NOMO-1 treated with dmso at 0.1 percent for 144 hours (cell line): ENCODE data around the gene PYCARD.
"Not testable (repeated sequence)": the region's sequence is repeated elsewhere in the genome, so short reads cannot be mapped to it uniquely, and the experiment has no call there.

Experiments used
- DNase-seq: peaks from one replicate; lab custom pipeline; 2025; ENCODE audit not compliant: unreplicated experiment; lab: John Stamatoyannopoulos, UW

Gene PYCARD

DNA sequence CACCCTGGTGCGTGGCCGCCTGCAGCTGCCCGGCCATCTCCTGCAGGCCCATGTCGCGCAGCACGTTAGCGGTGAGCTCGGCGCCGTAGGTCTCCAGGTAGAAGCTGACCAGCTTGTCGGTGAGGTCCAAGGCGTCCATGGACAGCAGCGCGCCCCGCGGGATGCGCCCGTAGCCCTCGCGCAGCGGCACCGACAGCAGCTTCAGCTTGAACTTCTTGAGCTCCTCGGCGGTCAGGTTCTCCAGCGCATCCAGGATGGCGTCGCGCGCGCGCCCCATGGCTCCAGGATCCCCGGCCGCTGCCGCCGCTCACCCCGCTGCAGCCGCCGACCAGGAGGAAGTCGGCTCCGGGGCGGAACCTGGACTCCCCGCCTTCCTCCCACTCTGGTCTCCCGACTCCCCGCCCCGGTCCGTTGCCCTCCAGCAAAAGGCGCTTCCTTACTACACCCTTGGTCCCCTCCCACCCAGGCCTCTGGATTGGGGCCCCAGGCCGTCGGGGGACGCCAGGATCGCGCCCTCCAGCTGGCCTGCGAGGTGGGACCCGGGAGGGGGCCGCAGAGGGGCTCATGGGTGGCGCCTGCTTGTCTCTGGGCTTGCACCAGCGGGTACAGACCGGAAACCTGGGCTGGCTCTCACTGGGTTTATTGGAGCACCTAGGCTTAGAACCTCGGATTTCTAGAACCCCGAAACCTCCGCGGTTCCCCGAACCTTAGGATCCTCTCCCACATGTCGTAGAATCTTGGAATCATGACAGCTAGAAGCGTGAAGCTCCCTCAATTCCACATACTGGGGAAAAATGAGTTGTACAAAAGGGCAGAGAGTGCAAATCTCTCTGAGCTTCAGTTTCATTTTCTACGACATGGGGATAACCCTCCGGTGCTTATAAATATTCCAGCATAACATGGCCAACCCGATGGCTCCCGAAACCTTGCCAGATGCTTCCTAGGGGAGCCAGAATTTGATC, at the start of gene PYCARD:
Gene PYCARD, minus strand, starts transcription at position 347 of the 962 bp plus-strand sequence. Its CDS starts 70 bp downstream, at position 277.
- peak; percentile 84 for DNase-seq

DNA sequence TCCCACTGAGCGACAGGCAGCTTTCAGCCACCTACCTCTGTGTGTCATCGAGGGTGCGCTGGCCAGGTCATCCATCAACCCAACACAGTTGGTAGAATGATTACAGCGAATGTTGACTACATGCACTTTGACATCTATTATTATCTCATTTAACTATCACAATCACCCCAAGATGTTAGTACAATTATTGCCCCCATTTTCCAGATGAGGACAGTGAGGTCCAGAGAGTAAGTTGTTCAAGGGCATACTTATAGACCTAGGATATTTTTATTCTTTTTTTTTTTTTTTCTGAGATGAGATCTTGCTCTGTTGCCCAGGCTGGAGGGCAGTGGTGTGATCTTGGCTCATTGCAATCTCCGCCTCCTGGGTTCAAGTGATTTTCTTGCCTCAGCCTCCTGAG, 48.9 kb upstream of the PYCARD start:
- no peak for DNase-seq

DNA sequence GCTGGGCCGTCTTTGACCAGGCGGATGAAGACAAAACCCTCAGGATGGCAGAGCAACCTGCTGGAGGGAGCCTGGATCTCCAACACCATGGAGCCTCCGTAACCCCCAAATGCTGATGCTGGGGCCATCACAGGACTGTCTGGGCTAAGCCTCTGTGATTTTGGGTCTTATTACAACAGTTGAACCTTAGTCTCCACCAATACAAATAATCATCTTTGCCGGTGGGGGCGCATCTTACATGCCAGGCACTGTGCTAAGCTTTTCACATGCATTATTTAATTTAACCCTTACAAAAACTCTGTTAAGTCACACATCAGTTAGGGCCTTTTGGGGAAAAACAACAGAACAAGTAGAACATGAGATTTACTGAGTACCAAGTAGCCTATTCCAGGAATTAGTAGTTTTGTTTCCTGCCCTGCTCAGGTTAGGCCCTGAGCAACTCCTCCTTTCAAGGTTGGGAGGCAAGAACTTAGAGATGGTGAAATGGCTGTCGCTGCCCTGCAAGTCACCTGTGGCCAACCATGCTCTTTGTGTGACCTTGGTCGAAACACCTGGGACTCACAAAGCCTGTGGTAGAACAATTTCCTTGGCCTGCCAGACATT, 48.3 kb upstream of the PYCARD start:
- no peak for DNase-seq

DNA sequence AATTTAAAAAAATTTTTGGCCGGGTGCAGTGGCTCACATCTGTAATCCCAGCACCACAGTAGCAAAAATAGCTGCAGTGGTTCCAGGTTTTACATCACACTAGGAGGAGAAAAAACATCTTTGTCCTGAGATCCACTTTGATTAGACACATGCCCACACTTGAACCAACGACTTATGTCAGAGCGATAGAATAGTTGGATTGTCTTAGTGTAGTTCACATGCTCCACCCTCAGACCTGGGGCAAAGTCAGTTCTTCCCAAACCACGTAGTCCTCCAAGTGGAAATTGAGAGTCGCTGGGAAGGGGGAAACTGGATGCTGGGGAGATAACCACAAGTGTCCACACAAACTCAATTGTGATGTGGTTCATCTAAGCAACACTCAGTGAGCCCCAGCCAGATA, 45.8 kb upstream of the PYCARD start:
- DNase-seq, result no peak

DNA sequence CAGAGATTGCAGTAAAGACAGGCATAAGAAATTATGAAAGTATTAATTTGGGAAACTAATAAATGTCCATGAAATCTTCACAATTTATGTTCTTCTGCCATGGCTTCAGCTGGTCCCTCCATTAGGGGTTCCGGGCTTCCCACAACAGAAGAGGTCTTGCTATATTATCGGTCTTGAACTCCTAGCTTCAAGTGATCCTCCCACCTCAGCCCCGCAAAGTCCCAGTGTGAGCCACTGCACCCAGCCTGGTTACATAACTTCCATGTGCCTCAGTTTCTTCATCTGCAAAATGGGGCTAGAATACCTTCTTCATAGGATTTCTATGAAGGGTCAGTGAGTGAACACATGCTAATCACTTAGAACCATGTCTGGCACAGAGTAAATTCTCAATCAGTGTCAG, 43.7 kb upstream of the PYCARD start:
- DNase-seq, result no peak

DNA sequence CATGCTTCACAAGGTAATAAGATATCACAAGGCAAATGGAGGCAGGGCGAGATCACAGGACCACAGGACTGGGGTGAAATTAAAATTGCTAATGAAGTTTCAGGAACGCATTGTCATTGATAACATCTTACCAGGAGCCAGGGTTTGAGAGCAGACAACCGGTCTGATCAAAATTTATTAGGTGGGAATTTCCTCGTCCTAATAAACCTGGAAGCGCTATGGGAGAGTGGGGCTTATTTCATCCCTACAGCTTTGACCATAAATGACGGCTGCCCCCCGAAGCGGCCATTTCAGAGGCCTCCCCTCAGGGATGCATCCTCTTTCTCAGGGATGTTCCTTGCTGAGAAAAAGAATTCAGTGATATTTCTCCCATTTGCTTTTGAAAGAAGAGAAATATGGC, 43.0 kb upstream of the PYCARD start:
- not testable (repeated sequence) for DNase-seq

DNA sequence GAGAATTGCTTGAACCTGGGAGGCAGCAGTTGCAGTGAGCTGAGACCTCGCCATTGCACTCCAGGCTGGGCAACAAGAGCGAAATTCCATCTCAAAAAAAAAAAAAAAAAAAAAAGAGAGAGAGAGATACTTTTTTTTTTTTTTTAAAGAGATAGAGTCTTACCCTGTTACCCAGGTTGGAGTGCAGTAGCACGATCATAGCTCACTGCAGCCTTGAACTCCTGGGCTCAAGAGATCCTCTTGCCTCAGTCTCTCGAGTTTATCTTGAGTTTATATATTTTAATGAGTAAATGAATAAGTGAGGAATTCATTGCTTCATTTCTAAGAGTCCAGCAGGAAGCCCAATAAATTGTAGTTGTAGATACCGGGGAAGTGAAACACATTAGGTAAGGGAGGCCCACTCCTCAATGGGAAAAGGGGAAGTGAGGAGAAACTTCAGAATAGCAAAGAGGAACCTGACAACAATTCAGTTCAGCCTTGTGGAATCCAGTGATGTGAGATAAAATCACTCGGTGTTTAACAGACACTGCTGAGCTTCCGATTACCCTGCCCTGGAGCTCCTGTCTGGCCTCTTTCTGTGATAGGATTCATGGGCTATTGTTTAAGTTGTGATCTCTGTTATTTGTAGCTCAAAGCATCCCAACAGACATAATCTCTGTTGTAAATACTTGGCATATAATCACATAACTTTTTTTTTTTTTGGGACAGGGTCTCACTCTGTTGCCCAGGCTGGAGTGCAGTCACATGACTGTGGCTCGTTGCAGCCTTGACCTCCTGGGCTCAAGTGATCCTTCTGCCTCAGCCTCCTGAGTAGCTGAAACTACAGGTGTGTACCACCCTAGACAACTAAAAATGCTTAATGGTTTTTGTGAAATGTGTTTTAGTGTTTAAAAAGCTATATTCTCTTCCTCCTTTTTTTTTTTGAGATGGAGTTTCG, 41.4 kb upstream of the PYCARD start:
- peak; percentile 85 for DNase-seq

DNA sequence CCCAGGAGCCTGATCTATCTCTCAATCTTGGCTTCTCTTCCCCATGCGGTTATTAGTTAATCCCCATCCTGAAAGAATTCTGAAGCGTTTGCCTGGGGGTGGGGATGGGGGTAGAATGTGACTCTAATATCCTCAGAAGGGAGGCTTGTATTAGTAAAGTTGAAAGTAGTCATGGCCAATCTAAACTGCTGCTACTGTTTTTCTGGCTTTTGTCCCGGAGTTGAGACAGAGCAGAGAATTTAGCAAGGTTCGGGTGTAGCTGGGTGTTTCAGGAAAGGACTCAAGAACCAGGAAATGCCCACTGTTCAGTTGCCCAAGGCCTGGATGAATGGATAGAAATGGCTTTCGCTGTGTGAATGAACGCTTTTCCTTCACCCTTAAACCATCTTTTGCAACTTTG, 39.6 kb upstream of the PYCARD start:
- no peak for DNase-seq

DNA sequence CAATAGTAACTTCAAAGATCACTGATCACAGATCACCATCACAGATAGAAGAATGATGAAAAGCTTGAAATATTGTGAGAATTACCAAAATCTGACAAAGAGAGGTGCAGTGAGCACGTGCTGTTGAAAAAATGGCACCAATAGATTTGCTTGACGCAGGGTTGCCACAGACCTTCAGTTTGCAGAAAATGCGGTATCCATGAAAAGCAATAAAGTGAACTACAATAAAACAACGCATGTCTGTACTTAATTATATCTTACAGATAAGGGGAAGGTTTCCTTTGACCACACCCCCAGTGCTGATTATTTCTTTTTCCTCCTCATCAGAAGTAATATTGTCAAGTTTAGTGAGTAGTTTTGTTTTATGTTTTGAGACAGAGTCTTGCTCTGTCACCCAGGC, 35.5 kb upstream of the PYCARD start:
- DNase-seq, result no peak

DNA sequence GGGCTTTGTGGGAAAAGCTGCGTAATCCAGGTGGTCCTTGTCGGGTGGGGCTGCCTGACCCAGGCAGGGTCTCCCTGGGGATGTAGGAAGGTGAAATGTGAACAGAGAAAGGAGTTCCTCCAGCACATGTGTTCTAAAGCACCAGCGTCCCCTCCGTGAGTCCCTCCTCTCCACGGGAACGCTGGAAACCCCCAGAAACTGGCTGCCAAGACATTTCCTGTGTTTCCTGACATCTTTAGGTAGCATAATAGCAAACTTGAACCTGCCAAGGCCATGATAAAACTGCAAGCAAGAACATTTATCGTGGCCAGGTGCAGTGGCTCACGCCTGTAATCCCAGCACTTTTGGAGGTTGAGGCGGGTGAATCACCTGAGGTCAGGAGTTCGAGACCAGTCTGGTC, 26.9 kb upstream of the PYCARD start:
- DNase-seq, result no peak

DNA sequence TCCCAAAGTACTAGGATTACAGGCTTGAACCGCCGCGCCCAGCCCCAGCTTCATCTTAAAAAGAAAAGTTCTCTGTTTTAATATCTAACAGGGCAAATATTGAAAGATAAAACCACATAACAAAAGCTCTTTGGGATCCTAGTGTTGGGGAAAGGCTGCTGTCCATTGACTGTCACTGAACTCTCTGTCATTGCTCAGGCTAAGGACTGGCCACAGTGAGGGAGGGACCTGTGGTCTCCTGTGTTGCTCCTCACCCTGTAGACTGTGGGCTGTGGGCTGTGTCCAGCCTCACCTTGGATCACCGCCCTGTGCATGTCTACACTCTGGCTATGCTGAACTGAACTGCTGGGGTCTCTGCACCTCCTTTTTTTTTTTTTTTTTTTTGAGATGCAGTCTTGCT, 25.6 kb upstream of the PYCARD start:
- no peak for DNase-seq

DNA sequence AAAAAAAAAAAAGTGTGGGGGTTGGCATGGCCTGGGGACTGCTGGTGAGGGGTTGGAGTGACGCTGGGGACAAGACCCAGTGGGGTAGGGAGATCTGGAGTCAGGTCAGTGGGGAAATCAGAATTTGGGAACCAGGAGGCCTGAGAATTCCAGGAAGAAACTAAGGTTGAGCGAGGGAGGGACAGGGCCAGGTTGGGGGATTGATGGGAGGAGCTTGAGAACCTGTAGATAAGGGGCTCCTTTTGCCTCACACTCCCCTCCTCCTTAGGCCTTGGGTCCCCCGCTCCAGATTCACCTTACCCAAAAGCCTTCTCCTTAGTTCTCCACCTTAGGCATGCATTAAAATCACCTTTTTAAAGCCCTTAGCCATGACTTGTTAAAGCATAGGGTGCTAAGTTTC, 22.6 kb upstream of the PYCARD start:
- DNase-seq, result no peak

DNA sequence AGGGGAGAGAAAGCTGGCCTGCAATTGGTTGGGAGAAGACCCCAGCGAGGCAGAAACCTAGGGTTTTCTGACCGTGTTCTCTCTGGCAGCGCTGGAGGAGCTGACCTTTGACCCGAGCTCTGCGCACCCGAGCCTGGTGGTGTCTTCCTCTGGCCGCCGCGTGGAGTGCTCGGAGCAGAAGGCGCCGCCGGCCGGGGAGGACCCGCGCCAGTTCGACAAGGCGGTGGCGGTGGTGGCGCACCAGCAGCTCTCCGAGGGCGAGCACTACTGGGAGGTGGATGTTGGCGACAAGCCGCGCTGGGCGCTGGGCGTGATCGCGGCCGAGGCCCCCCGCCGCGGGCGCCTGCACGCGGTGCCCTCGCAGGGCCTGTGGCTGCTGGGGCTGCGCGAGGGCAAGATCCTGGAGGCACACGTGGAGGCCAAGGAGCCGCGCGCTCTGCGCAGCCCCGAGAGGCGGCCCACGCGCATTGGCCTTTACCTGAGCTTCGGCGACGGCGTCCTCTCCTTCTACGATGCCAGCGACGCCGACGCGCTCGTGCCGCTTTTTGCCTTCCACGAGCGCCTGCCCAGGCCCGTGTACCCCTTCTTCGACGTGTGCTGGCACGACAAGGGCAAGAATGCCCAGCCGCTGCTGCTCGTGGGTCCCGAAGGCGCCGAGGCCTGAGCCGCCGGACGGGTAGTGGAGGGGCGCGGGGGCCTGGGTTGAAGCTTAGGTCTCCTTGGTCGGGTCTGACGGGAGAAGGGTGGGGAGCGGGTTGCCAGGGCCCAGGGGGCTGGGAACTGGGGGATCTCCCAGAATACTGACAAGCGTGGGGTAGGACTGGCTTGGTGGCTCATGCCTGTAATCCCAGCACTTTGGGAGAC, 21.8 kb upstream of the PYCARD start:
- DNase-seq, result no peak

DNA sequence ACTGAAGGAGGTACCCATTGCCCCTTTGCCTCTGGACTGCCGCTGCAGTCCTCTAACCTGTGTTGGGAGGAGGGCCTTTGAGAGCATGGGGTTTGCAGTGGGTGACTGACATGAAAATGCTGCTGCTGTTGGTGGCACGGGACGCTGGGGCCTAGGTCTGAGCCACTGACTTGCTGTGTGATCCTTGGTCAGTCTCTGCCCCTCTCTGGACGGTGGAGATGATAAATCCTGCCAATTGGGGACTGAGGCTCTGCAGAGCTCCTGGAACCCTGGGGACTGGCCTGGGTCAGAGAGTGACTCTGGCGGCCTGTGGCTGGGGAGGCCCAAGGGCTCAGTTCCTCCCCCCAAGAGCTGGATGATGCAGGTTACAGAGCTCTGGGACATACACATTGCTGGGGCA, 20.5 kb upstream of the PYCARD start:
- DNase-seq, result no peak

DNA sequence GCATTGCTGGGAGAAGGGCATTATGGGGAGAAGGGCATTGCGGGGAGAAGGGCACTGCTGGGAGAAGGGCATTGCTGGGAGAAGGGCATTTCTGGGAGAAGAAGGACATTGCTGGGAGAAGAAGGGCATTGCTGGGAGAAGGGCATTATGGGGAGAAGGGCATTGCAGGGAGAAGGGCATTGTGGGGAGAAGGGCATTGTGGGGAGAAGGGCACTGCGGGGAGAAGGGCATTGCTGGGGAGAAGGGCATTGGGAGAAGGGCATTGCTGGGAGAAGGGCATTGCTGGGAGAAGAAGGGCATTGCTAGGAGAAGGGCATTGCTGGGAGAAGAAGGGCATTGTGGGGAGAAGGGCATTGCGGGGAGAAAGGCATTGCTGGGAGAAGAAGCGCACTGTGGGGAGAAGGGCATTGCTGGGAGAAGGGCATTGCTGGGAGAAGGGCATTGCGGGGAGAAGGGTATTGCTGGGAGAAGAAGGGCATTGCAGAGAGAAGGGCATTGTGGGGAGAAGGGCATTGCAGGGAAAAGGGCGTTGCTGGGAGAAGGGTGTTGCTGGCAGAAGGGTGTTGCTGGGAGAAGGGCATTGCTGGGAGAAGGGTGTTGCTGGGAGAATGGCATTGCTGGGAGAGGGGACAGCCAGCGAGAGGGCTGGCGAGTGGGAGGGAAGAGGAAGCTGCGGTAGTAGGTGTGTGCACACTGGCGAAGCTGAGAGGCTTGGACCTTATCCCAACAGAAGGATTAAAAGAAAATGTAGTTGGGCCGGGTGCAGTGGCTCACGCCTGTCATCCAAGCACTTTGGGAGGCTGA, 19.0 kb upstream of the PYCARD start:
- DNase-seq, result no peak

DNA sequence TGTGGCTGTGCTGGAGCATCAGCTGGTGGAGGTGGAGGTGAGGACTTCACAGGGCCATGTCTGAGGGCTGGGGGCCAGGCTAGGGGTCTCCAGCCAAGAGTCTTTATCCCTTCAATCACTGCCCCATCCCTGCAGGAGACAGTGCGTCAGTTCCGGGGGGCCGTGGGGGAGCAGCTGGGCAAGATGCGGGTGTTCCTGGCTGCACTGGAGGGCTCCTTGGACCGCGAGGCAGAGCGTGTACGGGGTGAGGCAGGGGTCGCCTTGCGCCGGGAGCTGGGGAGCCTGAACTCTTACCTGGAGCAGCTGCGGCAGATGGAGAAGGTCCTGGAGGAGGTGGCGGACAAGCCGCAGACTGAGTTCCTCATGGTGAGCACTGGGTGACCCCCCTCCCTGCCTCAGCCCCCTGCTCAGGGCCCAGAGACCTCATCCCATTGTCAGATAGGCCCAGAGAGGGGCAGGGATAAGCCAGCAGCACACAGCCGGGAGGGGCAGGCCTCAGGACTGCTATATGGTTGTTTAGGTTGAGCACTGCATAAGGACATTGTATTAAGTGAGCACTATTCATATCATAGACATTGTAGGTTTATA, 16.7 kb upstream of the PYCARD start:
- no peak for DNase-seq

DNA sequence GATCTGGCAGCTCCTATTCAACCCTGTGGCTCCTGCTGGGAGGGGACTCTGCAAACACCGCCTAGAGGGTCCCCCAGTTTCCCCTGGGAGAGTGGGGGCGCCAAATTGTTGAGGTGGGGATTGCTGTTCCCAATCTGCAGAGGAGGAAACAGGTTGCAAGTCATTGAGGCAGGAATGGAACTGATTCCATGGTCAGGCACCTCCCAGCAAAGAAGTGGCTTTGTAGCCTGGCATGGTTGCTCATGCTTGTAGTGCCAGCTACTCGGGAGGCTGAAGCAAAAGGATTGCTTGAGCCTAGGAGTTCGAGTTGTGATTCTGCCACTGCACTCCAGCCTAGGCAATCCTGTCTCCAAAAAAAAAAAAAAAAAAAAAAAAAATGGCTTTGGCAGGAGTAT, 14.6 kb upstream of the PYCARD start:
- no peak for DNase-seq

DNA sequence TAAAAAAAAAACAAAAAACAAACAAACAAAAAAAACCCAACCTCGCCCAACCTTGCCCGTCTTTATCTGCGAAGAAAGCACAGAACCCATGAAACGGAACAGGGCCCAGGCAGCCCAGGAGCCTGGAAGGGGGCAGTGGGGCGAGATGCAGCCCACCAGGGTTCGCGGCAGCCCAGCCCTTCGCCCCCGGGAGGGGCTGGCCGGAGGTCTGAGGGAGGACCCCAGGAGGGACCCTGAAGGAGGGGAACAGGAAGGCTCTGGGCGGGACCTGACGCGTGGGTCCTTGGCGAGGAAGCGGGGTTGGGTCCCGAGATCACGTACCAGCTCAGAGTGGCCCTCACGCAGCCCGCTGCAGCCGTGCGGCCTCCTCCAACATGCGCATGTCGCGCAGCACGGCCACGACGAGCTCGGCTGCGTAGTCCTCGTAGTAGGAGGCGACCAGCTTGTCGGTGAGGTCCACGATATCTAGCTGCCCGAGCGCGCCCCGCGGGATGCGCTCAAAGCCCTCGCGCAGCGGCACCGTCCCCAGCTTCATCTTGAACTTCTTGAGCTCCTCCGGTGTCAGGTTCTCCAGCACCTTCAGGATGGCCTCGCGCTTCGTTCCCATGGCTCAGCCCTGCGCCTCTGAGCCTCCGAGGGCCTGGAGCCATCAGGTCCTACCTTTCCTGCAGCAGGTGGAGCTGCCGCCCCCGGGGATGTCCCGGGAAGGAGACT, 14.0 kb upstream of the PYCARD start, which contains the start of gene PYDC1:
Gene PYDC1, minus strand, starts transcription at position 714 of the 714 bp plus-strand sequence. Its CDS starts 107 bp downstream, at position 607.
- no peak for DNase-seq
